ENCODE results near the gene GRID1. TPM values are rescaled to one million over a fixed set of nuclear protein-coding genes. Genes with fewer than 3 reads are reported as not detected.

The GRID1 gene
- total and polyA plus RNA-seq, 10 of the 15 experiments (the other 5 are each of a cell fraction or from before 2014, with no cell fraction given) = 0.04 to 0.62 (median 0.08) TPM; not detected in 5

GRCh38 chr10:86376852-86377796 is 10.5 kb upstream of the GRID1 start (continued):
- TF ChIP-seq RCOR1 (conservative IDR thresholded peaks at IDR 0.05; ENCODE audit: low read depth, low read length) (no peak), BCL3 (IDR thresholded peaks at IDR 0.05; ENCODE audit: borderline replicate concordance, insufficient read depth, low read depth, low read length, poor library complexity, severe bottlenecking) (no peak), SIX5 (IDR thresholded peaks at IDR 0.05; ENCODE audit: low read depth, low read length, severe bottlenecking) (no peak), ZBTB11 (CRISPR knock-in tag; IDR thresholded peaks at IDR 0.05) (no peak), ZBED1 (IDR thresholded peaks at IDR 0.05; ENCODE audit: borderline replicate concordance) (no peak), SUPT20H (IDR thresholded peaks at IDR 0.05; ENCODE audit: borderline replicate concordance, control insufficient read depth, low read depth, low read length) (no peak)
